A673 (cell line): Measurements from ENCODE around the gene MED27. TPM values are rescaled to one million over a fixed set of nuclear protein-coding genes. Genes with fewer than 3 reads are reported as not detected.

ENCODE experiments used
- Bru-seq: library from RNA; stranded (reverse); fragments of 400-500 nt; gene quantifications from one replicate; lab custom pipeline; 2021; lab: Mats Ljungman, UMichigan
- BruChase-seq, 2 experiments: library from RNA; stranded (reverse); fragments of 400-500 nt; gene quantifications; one replicate each; lab custom pipeline; 2021; lab: Mats Ljungman, UMichigan
- BruUV-seq: library from RNA; stranded (reverse); fragments of 400-500 nt; replicated peaks from 2 replicates; lab custom pipeline; 2021; lab: Mats Ljungman, UMichigan
- CTCF ChIA-PET: fragments of 300-600 bp; sonication (Branson Sonifier 250); formaldehyde crosslinking; loops from one replicate; lab custom pipeline; 2022; ENCODE audit warnings: antibody characterized with exemption; lab: Charles Lee
- POLR2A ChIA-PET: fragments of 300-600 bp; sonication (Branson Sonifier 250); formaldehyde crosslinking; loops from one replicate; lab custom pipeline; 2022; ENCODE audit warnings: antibody characterized with exemption; ENCODE audit not compliant: low non-redundant PET; lab: Charles Lee
- DNase-seq: peaks from one replicate; pipeline ENCODE4 v3.0.0-alpha.2; 2015; ENCODE audit warnings: low spot score
- H3K27ac ChIP-seq: fragments of 200-600 bp; sonication (generic); 2 replicates; pipeline ENCODE4 v1.5.1; 2016; ENCODE audit warnings: mixed run types, low read depth, mild to moderate bottlenecking, mixed read lengths, antibody characterized with exemption, low read length; ENCODE audit not compliant: poor library complexity, severe bottlenecking
- H3K27me3 ChIP-seq: fragments of 200-600 bp; sonication (generic); replicated peaks from 2 replicates; pipeline ENCODE4 v1.6.1; 2017; ENCODE audit warnings: mixed run types, low read depth, mild to moderate bottlenecking, mixed read lengths, antibody characterized with exemption, low read length; ENCODE audit not compliant: insufficient read depth, poor library complexity
- H3K36me3 ChIP-seq: fragments of 200-600 bp; sonication (generic); 2 replicates; pipeline ENCODE4 v1.6.1; 2016; ENCODE audit warnings: mixed run types, mild to moderate bottlenecking, mixed read lengths, antibody characterized with exemption, low read length; ENCODE audit not compliant: insufficient read depth, poor library complexity, severe bottlenecking
- H3K4me1 ChIP-seq: fragments of 200-600 bp; sonication (generic); 2 replicates; pipeline ENCODE4 v1.6.1; 2017; ENCODE audit warnings: mixed run types, mild to moderate bottlenecking, mixed read lengths, antibody characterized with exemption, low read length; ENCODE audit not compliant: insufficient read depth, poor library complexity, severe bottlenecking
- H3K4me3 ChIP-seq: fragments of 200-600 bp; sonication (generic); 2 replicates; pipeline ENCODE4 v1.5.1; 2016; ENCODE audit warnings: low read depth, mixed run types, mild to moderate bottlenecking, mixed read lengths, low read length; ENCODE audit not compliant: poor library complexity, severe bottlenecking
- H3K9me3 ChIP-seq: fragments of 200-600 bp; sonication (generic); 2 replicates; pipeline ENCODE4 v1.6.1; 2016; ENCODE audit warnings: mixed run types, low read depth, mild to moderate bottlenecking, mixed read lengths, antibody characterized with exemption, low read length; ENCODE audit not compliant: poor library complexity, severe bottlenecking
- CTCF ChIP-seq: fragments of 300-800, 200-600 bp; sonication (generic); conservative IDR thresholded peaks from 2 replicates; pipeline ENCODE4 v1.5.1; 2017; ENCODE audit warnings: low read depth, mild to moderate bottlenecking, antibody characterized with exemption, low read length, moderate library complexity, mixed read lengths
- EZH2 ChIP-seq: fragments of 200-600 bp; sonication (generic); IDR thresholded peaks from 2 replicates; pipeline ENCODE4 v1.6.1; 2017; ENCODE audit warnings: borderline replicate concordance, low read depth, mild to moderate bottlenecking, mixed read lengths, antibody characterized with exemption, low read length; ENCODE audit not compliant: poor library complexity, severe bottlenecking
- intact Hi-C: fragments of 100-400 bp; cut with micrococcal nuclease; formaldehyde crosslinking; loops from one replicate; pipeline ENCODE4 v1.10.0; 2022; ENCODE audit not compliant: unreplicated experiment
- long read RNA-seq: library from polyadenylated mRNA; stranded (forward); transcript quantifications from one replicate; pipeline ENCODE4 v2.0.0, GENCODE V29; 2022
- total RNA-seq: library from RNA; stranded (reverse); gene quantifications from 2 replicates; pipeline ENCODE4 v1.2.3, GENCODE V29; 2021

MED27 gene
- total RNA-seq, result 45.4 and 45.8 TPM in 2 replicates
- Bru-seq, nascent RNA, result percentile 77 among the genes with signal in this experiment
- BruChase-seq, experiment 1, labeled RNA remaining after a 2-hour chase, result percentile 66 among the genes with signal in this experiment
- BruChase-seq, experiment 2, labeled RNA remaining after a 6-hour chase, result percentile 61 among the genes with signal in this experiment
- long read RNA-seq, transcript MED27-201 (8 exons, 1,431 nt), result major isoform, 51 of 56 reads
- long read RNA-seq, partial matches to known transcripts, result 2 of 56 reads
- long read RNA-seq, other reads (novel, unspliced or antisense), result 1 of 56 reads

- ChIA-PET CTCF (no interaction called here), POLR2A (interaction anchor here (0.5 kb wide), 1 partner anchor 73 kb away, joined by 5 read pairs; no protein-coding TSS in a partner anchor)
- peak; percentile 95 for DNase-seq
- TF ChIP-seq EZH2 (no peak), CTCF (no peak)
- peaks cover 9% of the 10 kb centered on the region for H3K27me3 ChIP-seq
- peaks cover 15% of the 10 kb centered on the region for H3K36me3 ChIP-seq
- intact Hi-C loops, result no loop called here
- peak within 1 kb of the TSS; percentile 71 for H3K27ac ChIP-seq
- TSS peak; percentile 41 for BruUV-seq
- peaks cover 9% of the 10 kb centered on the region for H3K4me1 ChIP-seq
- H3K4me3 ChIP-seq, result peak within 1 kb of the TSS; percentile 71
- H3K9me3 ChIP-seq, result no peaks in the 10 kb centered on the region
These were observed at the start of gene MED27 for GRCh38 chr9:132079391-132080091. Gene MED27 (minus strand): TSS chr9:132079867. CDS start chr9:132079844, 23 bp downstream.

- POLR2A ChIA-PET, result no interaction called here
- BruUV-seq, result no TSS peak
- CTCF ChIA-PET, result no interaction called here
These were observed 48.3 kb upstream of the MED27 start for GRCh38 chr9:132127888-132128534.

More at GRCh38 chr9:132127888-132128534, 48.3 kb upstream of the MED27 start:
- Histone ChIP-seq H3K4me3 (no peak overlapping the region), H3K9me3 (no peaks in the 10 kb centered on the region), H3K4me1 (no peaks in the 10 kb centered on the region), H3K36me3 (no peaks in the 10 kb centered on the region), H3K27ac (no peak overlapping the region), H3K27me3 (peaks cover 54% of the 10 kb centered on the region)
- DNase-seq, result no peak
- intact Hi-C loops, result no loop called here
- TF ChIP-seq EZH2 (no peak), CTCF (no peak)
